K562 (cell line): ENCODE results near the gene IQCN. TPM values are rescaled to one million over a fixed set of nuclear protein-coding genes. Genes with fewer than 3 reads are reported as not detected.
A peak's percentile ranks its signal among the peaks of the same experiment; 100 is the strongest.

Experiments
- BRD4 ChIP-seq: fragments of 200-600 bp; sonication (generic); IDR thresholded peaks from 2 replicates; pipeline ENCODE4 v1.6.1; 2017; ENCODE audit warnings: inconsistent platforms
- CUX1 ChIP-seq: fragments of 200-800 bp; sonication (Bioruptor generic); IDR thresholded peaks from 2 replicates; pipeline ENCODE4 v1.6.1; 2016; ENCODE audit warnings: missing genetic modification characterization, missing compliant biosample characterization
- FOXO4 ChIP-seq: fragments of 450-650 bp; formaldehyde crosslinking; IDR thresholded peaks from 2 replicates; pipeline ENCODE4 v1.4.0; 2020; ENCODE audit warnings: mild to moderate bottlenecking, moderate library complexity
- GMEB1 ChIP-seq: fragments of 250-450 bp; sonication (Bioruptor Pico); IDR thresholded peaks from 2 replicates; pipeline ENCODE4 v1.4.0; 2020; ENCODE audit warnings: mild to moderate bottlenecking
- MYNN ChIP-seq, 2 experiments: sonication (generic); formaldehyde crosslinking in 1 of 2; IDR thresholded peaks; 2 replicates each; pipeline versions ENCODE4 v1.5.0 to v1.6.1; 2016 to 2020; ENCODE audit warnings: antibody characterized with exemption in 1 of 2, missing genetic modification reagents in 1 of 2
- SFPQ ChIP-seq: fragments of 200-400 bp; formaldehyde crosslinking; IDR thresholded peaks from 2 replicates; pipeline ENCODE4 v1.6.1; 2017; ENCODE audit warnings: mild to moderate bottlenecking, low read depth, low read length, moderate library complexity
- ZNF217 ChIP-seq: sonication (generic); formaldehyde crosslinking; IDR thresholded peaks from 2 replicates; pipeline ENCODE4 v1.8.0; 2022; ENCODE audit warnings: mild to moderate bottlenecking, missing genetic modification reagents
- ZNF512 ChIP-seq: IDR thresholded peaks from 2 replicates; pipeline ENCODE4 v1.6.1; 2016; ENCODE audit warnings: missing genetic modification characterization, missing compliant biosample characterization
- ZNF644 ChIP-seq: fragments of 200-800 bp; sonication (Bioruptor generic); IDR thresholded peaks from 2 replicates; pipeline ENCODE4 v1.6.1; 2016; ENCODE audit warnings: low read depth, missing genetic modification characterization, missing compliant biosample characterization
- polyA plus RNA-seq, 8 experiments: library from polyadenylated mRNA; depleted of rRNA in 4 of 8; stranded (reverse) in 5 of 8; unstranded in 3 of 8; fragments of >200 nt; fragmentation: Nextera tagmentation in 2 of 8; fragmentation: Illumina TruSeq in 1 of 8; extraction: Ambion mirVana in 2 of 8; extraction: Trizol in 1 of 8; gene quantifications; 2 replicates each; pipeline versions ENCODE4 v1.2.1 to v1.2.3, GENCODE V29; 2011 to 2014; ENCODE audit warnings: inconsistent platforms in 1 of 8, missing spikeins in 1 of 8
- total RNA-seq, 7 experiments: library from RNA; depleted of rRNA in 6 of 7; stranded (reverse); fragments of >200 nt in 6 of 7; fragmentation: Illumina TruSeq in 2 of 7; extraction: Trizol in 2 of 7; gene quantifications; 2 replicates each; pipeline versions ENCODE4 v1.2.1 to v1.2.3, GENCODE V29; 2011 to 2021; ENCODE audit warnings: low replicate concordance in 1 of 7
- TF ChIP-seq, protein P1 (sequence below): fragments of 450-650 bp; formaldehyde crosslinking; IDR thresholded peaks from 2 replicates; pipeline ENCODE4 v1.4.0; 2022; ENCODE audit warnings: mild to moderate bottlenecking, moderate library complexity
- TF ChIP-seq, protein P2 (sequence below): fragments of 450-650 bp; IDR thresholded peaks from 2 replicates; pipeline ENCODE4 v1.6.1; 2016; ENCODE audit warnings: low read depth, mild to moderate bottlenecking, moderate library complexity

The IQCN gene
- total and polyA plus RNA-seq, 9 of the 15 experiments (the other 6 are each of a cell fraction or from before 2014, with no cell fraction given): 0.01 to 0.07 (median 0.04) TPM; not detected in 3

DNA sequence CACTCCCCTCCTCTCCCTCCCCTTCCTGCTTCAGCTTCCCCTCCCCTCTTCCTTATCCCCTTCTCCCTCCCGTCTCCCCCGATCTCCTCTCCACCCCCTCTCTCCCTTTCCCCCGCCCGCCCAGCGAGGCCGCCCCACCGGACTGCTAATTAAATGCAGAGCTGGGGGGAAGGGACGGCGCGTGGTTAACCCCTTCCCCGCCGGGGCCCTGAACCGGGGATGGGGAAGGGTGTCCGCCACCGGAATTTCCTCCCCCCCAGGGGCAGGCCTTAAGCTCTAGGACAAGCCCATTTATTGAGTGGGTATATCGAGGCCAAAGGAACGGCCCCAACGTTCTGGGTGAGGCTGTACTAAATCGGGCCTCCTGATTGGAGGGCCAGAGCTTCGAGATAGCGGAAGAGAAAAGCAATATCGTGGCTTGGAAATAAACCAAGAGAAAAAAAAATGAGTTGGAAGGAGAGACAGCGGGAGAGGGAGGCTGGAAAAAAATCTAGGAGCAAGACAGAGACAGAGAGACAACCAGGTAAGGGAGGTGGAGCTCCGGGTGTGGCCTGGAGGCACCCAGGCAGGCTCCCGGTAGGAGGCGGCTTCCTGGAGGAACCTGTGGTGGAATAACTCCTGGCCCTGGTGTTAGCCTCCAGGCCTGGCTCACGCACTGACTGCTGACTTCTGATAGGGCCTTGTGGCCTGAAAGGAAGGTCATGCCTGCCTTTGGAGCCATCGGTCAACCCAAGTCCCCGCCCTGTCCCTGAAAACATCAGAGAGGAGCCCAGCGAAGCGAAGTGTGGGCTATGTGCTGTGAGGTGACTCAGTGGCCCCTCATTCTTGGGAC is 18.8 kb upstream of the IQCN start (continued):
- TF ChIP-seq CUX1 (no peak), SFPQ (no peak), BRD4 (no peak), MYNN (IDR thresholded peaks at IDR 0.05) (0 out of 2 replicates have a peak, but pooled peaks have one; percentile 36), MYNN (CRISPR knock-in tag; IDR thresholded peaks at IDR 0.05) (no peak), ZNF217 (CRISPR knock-in tag) (no peak), ZNF644 (no peak), FOXO4 (CRISPR knock-in tag) (no peak), ZNF512 (tag) (no peak), GMEB1 (CRISPR knock-in tag) (no peak)
- TF ChIP-seq, protein P1, sequence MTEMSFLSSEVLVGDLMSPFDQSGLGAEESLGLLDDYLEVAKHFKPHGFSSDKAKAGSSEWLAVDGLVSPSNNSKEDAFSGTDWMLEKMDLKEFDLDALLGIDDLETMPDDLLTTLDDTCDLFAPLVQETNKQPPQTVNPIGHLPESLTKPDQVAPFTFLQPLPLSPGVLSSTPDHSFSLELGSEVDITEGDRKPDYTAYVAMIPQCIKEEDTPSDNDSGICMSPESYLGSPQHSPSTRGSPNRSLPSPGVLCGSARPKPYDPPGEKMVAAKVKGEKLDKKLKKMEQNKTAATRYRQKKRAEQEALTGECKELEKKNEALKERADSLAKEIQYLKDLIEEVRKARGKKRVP (CRISPR knock-in tag): no peak
- TF ChIP-seq, protein P2, sequence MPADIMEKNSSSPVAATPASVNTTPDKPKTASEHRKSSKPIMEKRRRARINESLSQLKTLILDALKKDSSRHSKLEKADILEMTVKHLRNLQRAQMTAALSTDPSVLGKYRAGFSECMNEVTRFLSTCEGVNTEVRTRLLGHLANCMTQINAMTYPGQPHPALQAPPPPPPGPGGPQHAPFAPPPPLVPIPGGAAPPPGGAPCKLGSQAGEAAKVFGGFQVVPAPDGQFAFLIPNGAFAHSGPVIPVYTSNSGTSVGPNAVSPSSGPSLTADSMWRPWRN: no peak
